ENCODE measurements around the gene SEC22C. TPM values are rescaled to one million over a fixed set of nuclear protein-coding genes. Genes with fewer than 3 reads are reported as not detected.

Gene SEC22C
- total and polyA plus RNA-seq, 2 of the 4 experiments (the other 2 are of a cell fraction), result 24.0 to 43.9 TPM

GRCh38 chr3:42525212-42525611 lies 56.6 kb downstream of the SEC22C start:
- Histone ChIP-seq H2BK20ac (ENCODE audit: low read depth, low read length) (no peak overlapping the region), H2AK9ac (replicated peaks; ENCODE audit: low read depth, low read length, poor library complexity) (no peak overlapping the region), H3K9ac (ENCODE audit: low read depth, low read length) (no peak overlapping the region), H4K91ac (ENCODE audit: insufficient read depth, low read depth, low read length) (no peak overlapping the region), H3K36me3 (ENCODE audit: control insufficient read depth, insufficient read depth, low read length) (no peaks in the 10 kb centered on the region), H3K56ac (ENCODE audit: extremely low read depth, insufficient read depth, low read length) (no peak overlapping the region), H3K27me3 (ENCODE audit: control insufficient read depth, insufficient read depth, low read length) (peaks cover 3% of the 10 kb centered on the region; the same call in 1 of the 2 replicates), H3K4me3 (ENCODE audit: insufficient read depth, low read depth, low read length) (no peak overlapping the region), H4K5ac (ENCODE audit: low read depth, low read length) (no peak overlapping the region), H3K14ac (replicated peaks; ENCODE audit: low read depth, low read length) (no peak overlapping the region), H2AFZ (replicated peaks; ENCODE audit: low read length, poor library complexity) (no peak overlapping the region), H3K9me1 (ENCODE audit: insufficient read depth, low read length) (no peaks in the 10 kb centered on the region), H3K23ac (ENCODE audit: low read depth, low read length) (no peak overlapping the region), H3K4me2 (ENCODE audit: low read depth, low read length) (no peak overlapping the region), H2BK120ac (ENCODE audit: low read depth, low read length) (no peak overlapping the region), H3K27ac (ENCODE audit: insufficient read depth, low read length) (no peak overlapping the region), H2BK15ac (ENCODE audit: low read depth, low read length) (no peak overlapping the region), H3K4me1 (ENCODE audit: control insufficient read depth, insufficient read depth, low read length) (no peaks in the 10 kb centered on the region), H2BK5ac (ENCODE audit: low read depth, low read length, poor library complexity, severe bottlenecking) (no peak overlapping the region), H3K4ac (ENCODE audit: low read depth, low read length) (no peak overlapping the region), H3K79me1 (ENCODE audit: low read depth in 1 of 2, low read length in 2 of 2) (no peaks in the 10 kb centered on the region), H3K9me3 (ENCODE audit: control insufficient read depth, insufficient read depth, low read length) (no peaks in the 10 kb centered on the region), H2AK5ac (ENCODE audit: low read depth, low read length) (no peak overlapping the region), H4K20me1 (ENCODE audit: insufficient read depth, low read length) (no peaks in the 10 kb centered on the region), H4K8ac (ENCODE audit: low read depth in 2 of 2, low read length in 2 of 2) (no peak overlapping the region), H3K18ac (ENCODE audit: low read depth, low read length) (no peak overlapping the region)
- POLR2A ChIA-PET (ENCODE audit: unreplicated experiment), result no interaction called here
- WGBS, 2 experiments (ENCODE audit: extremely low coverage in 2 of 2, insufficient read length in 1 of 2), result no CpG with 5 or more reads among the region's 4 CpGs
- no TSS peak for BruUV-seq (replicated peaks)
- CTCF ChIA-PET, result no interaction called here
- TF ChIP-seq RAD21 (IDR thresholded peaks at IDR 0.05; ENCODE audit: low read length) (no peak), SMC3 (IDR thresholded peaks at IDR 0.05; ENCODE audit: low read depth, low read length) (no peak), POLR2A (IDR thresholded peaks at IDR 0.05; ENCODE audit: low read depth, low read length) (no peak), MAZ (IDR thresholded peaks at IDR 0.05; ENCODE audit: borderline replicate concordance, low read depth, low read length) (no peak), BHLHE40 (IDR thresholded peaks at IDR 0.05; ENCODE audit: low read depth, low read length) (no peak), MXI1 (IDR thresholded peaks at IDR 0.05; ENCODE audit: borderline replicate concordance, low read depth, low read length) (no peak), CEBPB (IDR thresholded peaks at IDR 0.05; ENCODE audit: low read depth, low read length) (no peak), CTCF (conservative IDR thresholded peaks at IDR 0.05; ENCODE audit: low read depth, low read length) (no peak), USF2 (IDR thresholded peaks at IDR 0.05; ENCODE audit: low read depth, low read length) (no peak), RCOR1 (IDR thresholded peaks at IDR 0.05; ENCODE audit: insufficient replicate concordance, low read length) (no peak), ELK1 (IDR thresholded peaks at IDR 0.05; ENCODE audit: borderline replicate concordance, low read depth, low read length) (no peak)
- dilution Hi-C loops (cut with HindIII; ENCODE audit: low sequenced_read_pairs, unreplicated experiment), result no loop called here
- in situ Hi-C loops (cut with MboI; ENCODE audit: low sequenced_read_pairs), result no loop called here
- ATAC-seq (ENCODE audit: low read depth) (no peak), DNase-seq (no peak)
- intact Hi-C loops (cut with micrococcal nuclease), result no loop called here

Data from IMR-90 (cell line).